ACC112 (cell line): Measurements from ENCODE around the gene AMOTL2.

Experiments
- H2AFZ ChIP-seq: fragments of 200-600 bp; sonication (generic); one replicate; pipeline ENCODE4 v1.6.0; 2017; ENCODE audit warnings: antibody characterized with exemption, low read length; ENCODE audit not compliant: unreplicated experiment
- H3K27ac ChIP-seq: fragments of 200-600 bp; sonication (generic); 2 replicates; pipeline ENCODE4 v1.5.1; 2014; ENCODE audit warnings: low read depth, mild to moderate bottlenecking, antibody characterized with exemption, low read length, moderate library complexity
- H3K27me3 ChIP-seq: fragments of 200-600 bp; sonication (generic); 2 replicates; pipeline ENCODE4 v1.6.1; 2014; ENCODE audit warnings: mild to moderate bottlenecking, antibody characterized with exemption, low read length, moderate library complexity, mixed read lengths; ENCODE audit not compliant: insufficient read depth
- H3K36me3 ChIP-seq: fragments of 200-600 bp; sonication (generic); 2 replicates; pipeline ENCODE4 v1.6.1; 2016; ENCODE audit warnings: mild to moderate bottlenecking, antibody characterized with exemption, low read length, moderate library complexity, mixed read lengths; ENCODE audit not compliant: insufficient read depth
- H3K4me1 ChIP-seq: fragments of 200-600 bp; sonication (generic); one replicate; pipeline ENCODE4 v1.6.1; 2016; ENCODE audit warnings: low read length, mixed read lengths; ENCODE audit not compliant: insufficient read depth, unreplicated experiment, control insufficient read depth
- H3K4me3 ChIP-seq: fragments of 200-600 bp; sonication (generic); 2 replicates; pipeline ENCODE4 v1.5.1; 2014; ENCODE audit warnings: mild to moderate bottlenecking, low read depth, low read length
- H3K79me2 ChIP-seq: fragments of 200-600 bp; sonication (generic); one replicate; pipeline ENCODE4 v1.6.0; 2016; ENCODE audit warnings: low read length; ENCODE audit not compliant: control insufficient read depth, unreplicated experiment, insufficient read depth

The AMOTL2 gene

DNA sequence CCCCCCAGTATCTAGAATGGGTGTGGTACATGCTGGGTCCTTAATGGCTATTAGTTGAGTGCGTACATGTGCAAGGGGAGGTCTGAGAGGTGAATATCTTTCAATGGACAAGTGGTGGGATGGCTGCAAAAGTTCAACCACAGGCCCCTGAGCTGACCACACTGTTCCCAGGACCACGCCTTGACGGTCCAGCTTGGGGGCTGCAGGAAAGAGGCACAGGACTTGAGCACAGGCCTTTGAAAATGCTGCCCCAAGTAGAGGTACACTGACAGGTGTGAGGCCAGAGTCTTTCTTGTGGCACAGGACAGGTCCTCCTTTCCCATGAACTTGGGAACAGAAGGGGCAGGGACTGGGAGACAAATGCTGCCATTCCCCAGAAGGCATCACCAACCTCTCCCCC is 24.0 kb downstream of the AMOTL2 start:
- Histone ChIP-seq H3K4me1 (peaks cover 13% of the 10 kb centered on the region), H3K27me3 (no peaks in the 10 kb centered on the region), H3K36me3 (peaks cover 18% of the 10 kb centered on the region), H3K27ac (no peak overlapping the region), H3K4me3 (no peak overlapping the region), H3K79me2 (no peaks in the 10 kb centered on the region), H2AFZ (no peak overlapping the region)

DNA sequence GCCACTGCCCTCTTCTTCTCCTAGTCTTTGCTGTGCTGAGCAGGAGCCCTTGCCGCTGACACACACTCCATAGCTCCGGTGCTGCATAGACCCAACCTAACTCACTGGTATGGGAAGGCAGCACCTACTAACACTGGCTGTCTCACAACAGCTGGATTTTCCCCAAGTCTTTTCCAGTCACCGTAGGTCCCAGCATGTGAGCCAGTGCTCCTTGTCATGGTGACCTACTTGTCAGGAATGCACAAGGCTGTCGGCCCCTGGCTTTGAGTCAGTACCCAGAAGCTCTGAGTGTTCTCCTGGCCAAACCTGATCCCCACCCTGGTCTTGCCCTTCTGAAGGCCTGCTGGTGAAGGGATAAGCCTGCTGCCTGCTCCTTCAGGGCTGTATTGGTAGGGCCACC is 25.7 kb downstream of the AMOTL2 start:
- peaks cover 13% of the 10 kb centered on the region for H3K4me1 ChIP-seq
- no peaks in the 10 kb centered on the region for H3K79me2 ChIP-seq
- no peak overlapping the region for H2AFZ ChIP-seq
- no peak overlapping the region for H3K27ac ChIP-seq
- no peaks in the 10 kb centered on the region for H3K27me3 ChIP-seq
- H3K4me3 ChIP-seq, result no peak overlapping the region
- peaks cover 7% of the 10 kb centered on the region; the same call in 1 of the 2 replicates for H3K36me3 ChIP-seq

GRCh38 chr3:134347551-134347950 is 26.7 kb downstream of the AMOTL2 start:
- Histone ChIP-seq H3K4me1 (peaks cover 13% of the 10 kb centered on the region), H2AFZ (no peak overlapping the region), H3K4me3 (no peak overlapping the region), H3K79me2 (no peaks in the 10 kb centered on the region), H3K36me3 (peaks cover 7% of the 10 kb centered on the region; the same call in 1 of the 2 replicates), H3K27ac (no peak overlapping the region), H3K27me3 (no peaks in the 10 kb centered on the region)

GRCh38 chr3:134346744-134347143 is 27.5 kb downstream of the AMOTL2 start:
- H3K79me2 ChIP-seq, result no peaks in the 10 kb centered on the region
- H3K4me3 ChIP-seq, result no peak overlapping the region
- no peak overlapping the region for H2AFZ ChIP-seq
- H3K4me1 ChIP-seq, result peaks cover 5% of the 10 kb centered on the region
- H3K27me3 ChIP-seq, result no peaks in the 10 kb centered on the region
- peaks cover 7% of the 10 kb centered on the region; the same call in 1 of the 2 replicates for H3K36me3 ChIP-seq
- H3K27ac ChIP-seq, result no peak overlapping the region

DNA sequence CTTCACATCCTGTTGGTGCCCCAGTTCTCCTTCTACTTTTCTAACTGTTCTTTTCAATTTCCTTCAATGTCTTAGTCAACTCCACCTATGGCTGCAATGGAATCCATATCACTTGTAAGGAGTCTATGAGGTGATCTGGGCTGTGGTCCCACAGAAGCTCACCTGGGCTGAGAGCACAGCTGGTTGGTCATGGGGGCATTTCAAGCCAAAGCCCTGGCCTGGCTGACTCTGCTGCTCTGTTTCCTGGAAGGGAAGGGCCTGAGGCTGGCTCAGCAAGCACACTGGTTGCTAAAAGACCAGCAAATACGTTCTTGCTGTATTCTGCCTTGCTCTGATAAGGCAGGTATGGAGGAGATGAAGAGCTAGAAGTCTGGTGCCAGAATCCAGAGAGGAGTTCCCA is 29.0 kb downstream of the AMOTL2 start:
- H3K27ac ChIP-seq, result no peak overlapping the region
- H2AFZ ChIP-seq, result no peak overlapping the region

GRCh38 chr3:134344560-134344959 is 29.7 kb downstream of the AMOTL2 start:
- no peaks in the 10 kb centered on the region for H3K79me2 ChIP-seq
- peaks cover 16% of the 10 kb centered on the region for H3K4me1 ChIP-seq
- H3K4me3 ChIP-seq, result no peak overlapping the region
- no peak overlapping the region for H3K27ac ChIP-seq
- no peak overlapping the region for H2AFZ ChIP-seq
- peaks cover 7% of the 10 kb centered on the region; the same call in 1 of the 2 replicates for H3K36me3 ChIP-seq
- no peaks in the 10 kb centered on the region for H3K27me3 ChIP-seq

More for the DNA sequence above, 29.0 kb downstream of the AMOTL2 start:
- H3K4me1 ChIP-seq, result peaks cover 9% of the 10 kb centered on the region
- H3K79me2 ChIP-seq, result no peaks in the 10 kb centered on the region
- H3K4me3 ChIP-seq, result no peak overlapping the region
- H3K36me3 ChIP-seq, result peaks cover 7% of the 10 kb centered on the region; the same call in 1 of the 2 replicates
- no peaks in the 10 kb centered on the region for H3K27me3 ChIP-seq

DNA sequence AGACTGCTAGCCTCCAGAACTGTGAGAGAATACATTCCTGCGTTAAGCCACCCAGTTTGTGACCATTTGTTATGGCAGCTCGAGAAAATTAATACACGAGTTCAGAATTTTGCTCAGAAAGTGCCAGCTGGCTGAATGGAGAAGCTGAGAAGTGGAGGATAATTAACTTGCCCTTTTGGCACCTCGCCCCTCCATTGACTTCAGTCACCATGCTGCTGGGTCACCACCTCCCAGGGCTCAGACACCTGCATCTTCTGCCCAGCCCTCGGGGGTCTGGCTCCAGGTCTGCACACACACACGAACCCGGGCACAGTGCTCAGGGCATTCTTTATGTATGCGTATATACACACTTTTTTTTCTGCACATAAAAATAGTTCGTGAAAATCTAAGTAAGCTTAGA is 32.0 kb downstream of the AMOTL2 start:
- peaks cover 17% of the 10 kb centered on the region for H3K4me1 ChIP-seq
- H3K4me3 ChIP-seq, result no peak overlapping the region
- H3K79me2 ChIP-seq, result no peaks in the 10 kb centered on the region
- no peak overlapping the region for H3K27ac ChIP-seq
- no peak overlapping the region for H2AFZ ChIP-seq
- no peaks in the 10 kb centered on the region for H3K27me3 ChIP-seq
- H3K36me3 ChIP-seq, result peaks cover 7% of the 10 kb centered on the region; the same call in 1 of the 2 replicates

DNA sequence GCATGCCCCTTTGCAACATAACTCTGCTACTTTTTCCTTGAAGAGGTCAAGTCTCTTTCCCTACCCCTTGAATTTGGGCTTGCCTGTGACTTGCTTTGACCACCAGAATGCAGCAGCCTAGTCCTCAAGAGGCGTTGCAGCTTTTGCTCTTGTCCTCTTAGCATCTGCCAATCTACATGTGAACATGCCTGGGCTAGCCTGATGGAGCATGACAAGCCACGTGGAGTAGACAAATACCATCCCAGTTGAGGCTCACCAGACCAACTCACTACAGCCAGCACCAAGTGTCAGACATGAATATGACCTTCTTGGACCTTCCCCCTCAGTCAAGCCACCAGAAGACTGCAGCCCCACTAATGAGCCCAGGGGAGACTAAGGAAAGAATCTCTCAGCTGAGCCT is 32.9 kb downstream of the AMOTL2 start:
- Histone ChIP-seq H3K36me3 (peaks cover 4% of the 10 kb centered on the region; the same call in 1 of the 2 replicates), H3K27ac (no peak overlapping the region), H3K4me3 (no peak overlapping the region), H3K27me3 (no peaks in the 10 kb centered on the region), H2AFZ (no peak overlapping the region), H3K79me2 (no peaks in the 10 kb centered on the region), H3K4me1 (peaks cover 26% of the 10 kb centered on the region)

- Histone ChIP-seq H3K4me1 (peaks cover 29% of the 10 kb centered on the region), H2AFZ (no peak overlapping the region), H3K79me2 (no peaks in the 10 kb centered on the region), H3K27me3 (no peaks in the 10 kb centered on the region), H3K27ac (no peak overlapping the region), H3K4me3 (no peak overlapping the region), H3K36me3 (no peaks in the 10 kb centered on the region)
These were observed 33.3 kb downstream of the AMOTL2 start for GRCh38 chr3:134340982-134341365.

GRCh38 chr3:134340362-134340981 is 33.8 kb downstream of the AMOTL2 start:
- Histone ChIP-seq H3K36me3 (no peaks in the 10 kb centered on the region), H3K4me1 (peaks cover 29% of the 10 kb centered on the region), H2AFZ (no peak overlapping the region), H3K4me3 (no peak overlapping the region), H3K79me2 (no peaks in the 10 kb centered on the region), H3K27me3 (no peaks in the 10 kb centered on the region), H3K27ac (no peak overlapping the region)

GRCh38 chr3:134339913-134340312 is 34.3 kb downstream of the AMOTL2 start:
- Histone ChIP-seq H3K27me3 (no peaks in the 10 kb centered on the region), H3K27ac (no peak overlapping the region), H3K79me2 (no peaks in the 10 kb centered on the region), H3K36me3 (no peaks in the 10 kb centered on the region), H3K4me1 (peaks cover 32% of the 10 kb centered on the region), H2AFZ (no peak overlapping the region), H3K4me3 (no peak overlapping the region)
